ENCODE measurements around the gene ZSCAN5C.

The ZSCAN5C gene

GRCh38 chr19:56159622-56160271 lies 42.3 kb upstream of the ZSCAN5C start:
- DNase-seq (ENCODE audit: low read depth), result no peak
- TF ChIP-seq CTCF (conservative IDR thresholded peaks at IDR 0.05; ENCODE audit: low read length), result no peak
- H3K4me3 ChIP-seq (ENCODE audit: low read length), result no peak overlapping the region

- no peak for DNase-seq (ENCODE audit: low read depth)
- no peak for TF ChIP-seq CTCF (conservative IDR thresholded peaks at IDR 0.05; ENCODE audit: low read length)
- no peak overlapping the region for H3K4me3 ChIP-seq (ENCODE audit: low read length)
Observed at GRCh38 chr19:56161534-56161933, 40.5 kb upstream of the ZSCAN5C start.

GRCh38 chr19:56162258-56162657 lies 39.8 kb upstream of the ZSCAN5C start:
- DNase-seq (ENCODE audit: low read depth), result no peak
- H3K4me3 ChIP-seq (ENCODE audit: low read length), result no peak overlapping the region
- no peak for TF ChIP-seq CTCF (conservative IDR thresholded peaks at IDR 0.05; ENCODE audit: low read length)

GRCh38 chr19:56163097-56163496 lies 39.0 kb upstream of the ZSCAN5C start:
- H3K4me3 ChIP-seq (ENCODE audit: low read length), result no peak overlapping the region
- no peak for DNase-seq (ENCODE audit: low read depth)
- no peak for TF ChIP-seq CTCF (conservative IDR thresholded peaks at IDR 0.05; ENCODE audit: low read length)

- no peak for DNase-seq (ENCODE audit: low read depth)
- no peak for TF ChIP-seq CTCF (conservative IDR thresholded peaks at IDR 0.05; ENCODE audit: low read length)
- no peak overlapping the region for H3K4me3 ChIP-seq (ENCODE audit: low read length)
Observed at GRCh38 chr19:56167064-56167578, 35.0 kb upstream of the ZSCAN5C start.

GRCh38 chr19:56170261-56170660 lies 31.8 kb upstream of the ZSCAN5C start:
- DNase-seq (ENCODE audit: low read depth), result no peak
- no peak overlapping the region for H3K4me3 ChIP-seq (ENCODE audit: low read length)
- TF ChIP-seq CTCF (conservative IDR thresholded peaks at IDR 0.05; ENCODE audit: low read length), result no peak

GRCh38 chr19:56174086-56174485 lies 28.0 kb upstream of the ZSCAN5C start:
- no peak for TF ChIP-seq CTCF (conservative IDR thresholded peaks at IDR 0.05; ENCODE audit: low read length)
- no peak overlapping the region for H3K4me3 ChIP-seq (ENCODE audit: low read length)
- DNase-seq (ENCODE audit: low read depth), result no peak

All from AG10803 (cell line).